Cerebellar cortex (tissue), 1 donor: Measurements from ENCODE around the gene CACNA1C.

ENCODE experiments used
- DNase-seq: peaks from one replicate; pipeline ENCODE4 v3.0.0-alpha.2; 2015; ENCODE audit warnings: low spot score

CACNA1C gene

GRCh38 chr12:2648406-2648805, 595.6 kb downstream of the CACNA1C start:
- DNase-seq = no peak

- DNase-seq = no peak
These were observed 596.6 kb downstream of the CACNA1C start for GRCh38 chr12:2649201-2650030.

GRCh38 chr12:2650261-2651067, 597.7 kb downstream of the CACNA1C start:
- no peak for DNase-seq

- DNase-seq = no peak
These were observed 598.5 kb downstream of the CACNA1C start for GRCh38 chr12:2651068-2651965.

GRCh38 chr12:2652011-2652400, 599.2 kb downstream of the CACNA1C start:
- DNase-seq = no peak

- no peak for DNase-seq
These were observed 599.8 kb downstream of the CACNA1C start for GRCh38 chr12:2652401-2653081.

- DNase-seq = no peak
These were observed 600.7 kb downstream of the CACNA1C start for GRCh38 chr12:2653461-2653965.

- no peak for DNase-seq
These were observed 601.5 kb downstream of the CACNA1C start for GRCh38 chr12:2654311-2654710.

- no peak for DNase-seq
These were observed 602.0 kb downstream of the CACNA1C start for GRCh38 chr12:2654741-2655140.

GRCh38 chr12:2662524-2662923, 609.7 kb downstream of the CACNA1C start:
- no peak for DNase-seq

GRCh38 chr12:2664721-2665577, 612.2 kb downstream of the CACNA1C start:
- DNase-seq = no peak

GRCh38 chr12:2666411-2666810, 613.6 kb downstream of the CACNA1C start:
- DNase-seq = no peak

- no peak for DNase-seq
These were observed 614.1 kb downstream of the CACNA1C start for GRCh38 chr12:2666846-2667245.

- no peak for DNase-seq
These were observed 615.1 kb downstream of the CACNA1C start for GRCh38 chr12:2667716-2668440.

GRCh38 chr12:2668816-2669215, 616.0 kb downstream of the CACNA1C start:
- no peak for DNase-seq

- no peak for DNase-seq
These were observed 616.8 kb downstream of the CACNA1C start for GRCh38 chr12:2669560-2669959.

GRCh38 chr12:2672863-2673262, 620.1 kb downstream of the CACNA1C start:
- no peak for DNase-seq

- no peak for DNase-seq
These were observed 621.4 kb downstream of the CACNA1C start for GRCh38 chr12:2673966-2674810.

- DNase-seq = no peak
These were observed 623.0 kb downstream of the CACNA1C start for GRCh38 chr12:2675776-2676175.
